SK-N-SH (cell line): ENCODE results near the gene PPP1CA. TPM values are rescaled to one million over a fixed set of nuclear protein-coding genes. Genes with fewer than 3 reads are reported as not detected.

ENCODE experiments used
- CTCF ChIA-PET: fragments of 300-600, 350-600 bp; formaldehyde crosslinking; extraction: SDS; loops from one replicate; lab custom pipeline; 2021; lab: Yijun Ruan, JAX
- POLR2A ChIA-PET: fragments of 350-600 bp; sonication (Branson Sonifier 250); formaldehyde crosslinking; extraction: SDS; loops from one replicate; lab custom pipeline; 2020; ENCODE audit warnings: antibody characterized with exemption, inconsistent platforms; lab: Yijun Ruan, JAX
- DNase-seq: peaks from one replicate; pipeline ENCODE4 v3.0.0; 2012
- H2AFZ ChIP-seq: fragments of 200-600 bp; sonication (generic); 2 replicates; pipeline ENCODE4 v1.8.1; 2016; ENCODE audit warnings: antibody characterized with exemption, mild to moderate bottlenecking, low read depth
- H3F3A ChIP-seq: fragments of 200-600 bp; sonication (generic); replicated peaks from 2 replicates; pipeline ENCODE3; 2016; ENCODE audit warnings: antibody characterized with exemption, mild to moderate bottlenecking; ENCODE audit not compliant: insufficient read depth
- H3K27ac ChIP-seq, 2 experiments: fragments of 200-500 bp in 1 of 2; fragments of 200-600 bp in 1 of 2; sonication (Bioruptor generic) in 1 of 2; sonication (generic), shearing (Covaris generic) in 1 of 2; 2 replicates each; pipeline versions ENCODE4 v1.5.1 to v1.6.1; 2014 to 2016; ENCODE audit warnings: low read depth in 2 of 2, inconsistent platforms in 1 of 2, low read length in 1 of 2, mild to moderate bottlenecking in 1 of 2, mixed read lengths in 1 of 2
- H3K27me3 ChIP-seq: fragments of 200-600 bp; sonication (generic), shearing (Covaris generic); 2 replicates; pipeline ENCODE4 v1.6.1; 2016; ENCODE audit warnings: mixed run types; ENCODE audit not compliant: insufficient read depth
- H3K36me3 ChIP-seq, 2 experiments: fragments of 200-500 bp in 1 of 2; fragments of 200-600 bp in 1 of 2; sonication (Bioruptor generic) in 1 of 2; sonication (generic) in 1 of 2; replicated peaks in 1 of 2; 2 replicates each; pipeline versions ENCODE3 to v1.5.1; 2014 to 2016; ENCODE audit warnings: low read length in 1 of 2, mild to moderate bottlenecking in 1 of 2; ENCODE audit not compliant: insufficient read depth in 2 of 2, control insufficient read depth in 1 of 2
- H3K4me1 ChIP-seq, 2 experiments: fragments of 200-500 bp in 1 of 2; fragments of 200-600 bp in 1 of 2; sonication (Bioruptor generic) in 1 of 2; sonication (generic), shearing (Covaris generic) in 1 of 2; 2 replicates each; pipeline versions ENCODE4 v1.5.1 to v1.6.1; 2014 to 2016; ENCODE audit warnings: low read depth in 1 of 2, low read length in 1 of 2, mixed run types in 1 of 2; ENCODE audit not compliant: insufficient read depth in 2 of 2, control insufficient read depth in 1 of 2
- H3K4me2 ChIP-seq: fragments of 200-600 bp; sonication (generic), shearing (Covaris generic); 2 replicates; pipeline ENCODE4 v1.6.1; 2017; ENCODE audit warnings: mixed run types
- H3K4me3 ChIP-seq, 2 experiments: fragments of 200-500 bp in 1 of 2; fragments of 200-600 bp in 1 of 2; sonication (Bioruptor generic) in 1 of 2; sonication (generic), shearing (Covaris generic) in 1 of 2; 2 replicates each; pipeline versions ENCODE4 v1.5.1 to v1.8.1; 2014 to 2016; ENCODE audit warnings: low read depth in 2 of 2, inconsistent platforms in 1 of 2, low read length in 1 of 2, mild to moderate bottlenecking in 1 of 2, mixed read lengths in 1 of 2, moderate library complexity in 1 of 2
- H3K79me2 ChIP-seq: fragments of 200-600 bp; sonication (generic); 2 replicates; pipeline ENCODE4 v1.8.1; 2017; ENCODE audit warnings: mild to moderate bottlenecking; ENCODE audit not compliant: insufficient read depth
- H3K9ac ChIP-seq: fragments of 200-600 bp; sonication (generic); 2 replicates; pipeline ENCODE4 v1.6.1; 2017; ENCODE audit warnings: mixed run types
- H3K9me2 ChIP-seq: fragments of 200-600 bp; sonication (generic); 2 replicates; pipeline ENCODE4 v1.6.1; 2017; ENCODE audit warnings: mixed run types
- H3K9me3 ChIP-seq: fragments of 200-600 bp; sonication (generic); 2 replicates; pipeline ENCODE4 v1.6.1; 2017; ENCODE audit warnings: mixed run types, mild to moderate bottlenecking, moderate library complexity
- H4K20me1 ChIP-seq: fragments of 200-600 bp; sonication (generic); 2 replicates; pipeline ENCODE4 v1.6.1; 2017; ENCODE audit warnings: mild to moderate bottlenecking, mixed run types; ENCODE audit not compliant: insufficient read depth
- ELF1 ChIP-seq: IDR thresholded peaks from 2 replicates; pipeline ENCODE4 v1.4.0; 2012
- EP300 ChIP-seq, 2 experiments: IDR thresholded peaks; 2 replicates each; pipeline versions ENCODE4 v1.4.0 to v1.6.1; 2012; ENCODE audit warnings: borderline replicate concordance in 1 of 2, low read depth in 1 of 2, low read length in 1 of 2
- FOSL2 ChIP-seq: IDR thresholded peaks from 2 replicates; pipeline ENCODE4 v1.4.0; 2012; ENCODE audit warnings: low read depth, mild to moderate bottlenecking, moderate library complexity, borderline replicate concordance
- JUND ChIP-seq: IDR thresholded peaks from 2 replicates; pipeline ENCODE4 v1.4.0; 2012
- NFIC ChIP-seq: IDR thresholded peaks from 2 replicates; pipeline ENCODE4 v1.4.0; 2012; ENCODE audit warnings: borderline replicate concordance
- POLR2AphosphoS5 ChIP-seq: IDR thresholded peaks from 2 replicates; pipeline ENCODE4 v1.6.1; 2012; ENCODE audit warnings: low read depth, low read length
- RAD21 ChIP-seq: IDR thresholded peaks from 2 replicates; pipeline ENCODE4 v1.6.1; 2012; ENCODE audit warnings: mild to moderate bottlenecking, low read length
- RCOR1 ChIP-seq: fragments of 150-350 bp; IDR thresholded peaks from 2 replicates; pipeline ENCODE4 v1.6.1; 2017; ENCODE audit warnings: antibody characterized with exemption, low read length
- RFX5 ChIP-seq: IDR thresholded peaks from 2 replicates; pipeline ENCODE4 v1.6.1; 2012; ENCODE audit warnings: mild to moderate bottlenecking, improper control_type of control experiment, low read length
- SIN3A ChIP-seq: IDR thresholded peaks from 2 replicates; pipeline ENCODE4 v1.6.1; 2012; ENCODE audit warnings: low read depth, mild to moderate bottlenecking, low read length, moderate library complexity, borderline replicate concordance
- SMC3 ChIP-seq: IDR thresholded peaks from 2 replicates; pipeline ENCODE4 v1.6.1; 2012; ENCODE audit warnings: low read depth, low read length, improper control_type of control experiment
- TAF1 ChIP-seq: IDR thresholded peaks from 2 replicates; pipeline ENCODE4 v1.6.1; 2012; ENCODE audit warnings: low read depth, mild to moderate bottlenecking, low read length, moderate library complexity, borderline replicate concordance
- TCF12 ChIP-seq: IDR thresholded peaks from 2 replicates; pipeline ENCODE4 v1.4.0; 2012
- USF2 ChIP-seq: fragments of 150-350 bp; IDR thresholded peaks from 2 replicates; pipeline ENCODE4 v1.6.1; 2017; ENCODE audit warnings: antibody characterized with exemption, low read length, low read depth, borderline replicate concordance
- YY1 ChIP-seq: IDR thresholded peaks from 2 replicates; pipeline ENCODE4 v1.4.0; 2012; ENCODE audit warnings: low read depth, mild to moderate bottlenecking
- ZBTB33 ChIP-seq: IDR thresholded peaks from 2 replicates; pipeline ENCODE4 v1.4.0; 2012; ENCODE audit warnings: low read depth, borderline replicate concordance
- WGBS: methylation state at CpG from one replicate; pipeline ENCODE4 v1.1.6; 2017; ENCODE audit warnings: low lambda C conversion rate; 5-methylcytosine and 5-hydroxymethylcytosine counted together
- polyA plus RNA-seq, 3 experiments: library from polyadenylated mRNA; depleted of rRNA; stranded (reverse); fragments of >200 nt; gene quantifications; 2 replicates each; pipeline ENCODE4 v1.2.3, GENCODE V29; 2012

PPP1CA gene
- polyA plus RNA-seq, 1 of the 3 experiments (the other 2 are of a cell fraction) = 261 TPM

- ChIA-PET POLR2A (interaction anchor here (1.1 kb wide), 1 partner anchor 14 kb away, joined by 3 read pairs; no protein-coding TSS in a partner anchor), CTCF (interaction anchor here (1.0 kb wide), 1 partner anchor 50 kb away, joined by 3 read pairs; no protein-coding TSS in a partner anchor)
- Histone ChIP-seq H3K4me3 (no peak overlapping the region), H3K4me2 (no peak overlapping the region), H3K27me3 (no peaks in the 10 kb centered on the region), H3K9me3 (no peaks in the 10 kb centered on the region), H4K20me1 (no peaks in the 10 kb centered on the region), H3F3A (no peaks in the 10 kb centered on the region), H2AFZ (no peak overlapping the region), H3K9me2 (no peaks in the 10 kb centered on the region), H3K36me3 (peaks cover 3 to 38% of the 10 kb centered on the region in 2 experiments), H3K79me2 (peaks cover 28% of the 10 kb centered on the region), H3K9ac (no peak overlapping the region), H3K27ac (no peak overlapping the region), H3K4me1 (peaks cover 3 to 8% of the 10 kb centered on the region in 2 experiments; a peak in 1 of 4 replicates)
- no peak for TF ChIP-seq SIN3A
- TF ChIP-seq FOSL2 = no peak
- no peak for TF ChIP-seq NFIC
- no peak for TF ChIP-seq RAD21
- no peak for TF ChIP-seq POLR2AphosphoS5
- TF ChIP-seq ELF1 = no peak
- no peak for TF ChIP-seq TAF1
- TF ChIP-seq USF2 = no peak
- TF ChIP-seq RFX5 = no peak
- TF ChIP-seq ZBTB33 = no peak
- TF ChIP-seq SMC3 = no peak
- TF ChIP-seq EP300 (IDR thresholded peaks at IDR 0.05; ENCODE audit: borderline replicate concordance in 1 of 2, low read depth in 1 of 2, low read length in 1 of 2) = no peak
- no peak for TF ChIP-seq TCF12
- TF ChIP-seq JUND = no peak
- no peak for TF ChIP-seq YY1
- TF ChIP-seq RCOR1 = no peak
- DNase-seq = no peak
- WGBS = over 99% methylated on average over 12 of the region's 22 CpGs
Measured at GRCh38 chr11:67432655-67433349, 31.1 kb upstream of the PPP1CA start.
